22Rv1 (cell line): ENCODE results near the gene FILIP1.

Source experiments
- ZFX ChIP-seq: fragments of 450-650 bp; IDR thresholded peaks from 2 replicates; pipeline ENCODE4 v1.6.1; 2017; ENCODE audit warnings: antibody characterized with exemption, borderline replicate concordance
- TF ChIP-seq, protein P1 (sequence below): fragments of 450-650 bp; IDR thresholded peaks from 2 replicates; pipeline ENCODE4 v1.5.1; 2017; ENCODE audit warnings: mild to moderate bottlenecking

- TF ChIP-seq, protein P1, sequence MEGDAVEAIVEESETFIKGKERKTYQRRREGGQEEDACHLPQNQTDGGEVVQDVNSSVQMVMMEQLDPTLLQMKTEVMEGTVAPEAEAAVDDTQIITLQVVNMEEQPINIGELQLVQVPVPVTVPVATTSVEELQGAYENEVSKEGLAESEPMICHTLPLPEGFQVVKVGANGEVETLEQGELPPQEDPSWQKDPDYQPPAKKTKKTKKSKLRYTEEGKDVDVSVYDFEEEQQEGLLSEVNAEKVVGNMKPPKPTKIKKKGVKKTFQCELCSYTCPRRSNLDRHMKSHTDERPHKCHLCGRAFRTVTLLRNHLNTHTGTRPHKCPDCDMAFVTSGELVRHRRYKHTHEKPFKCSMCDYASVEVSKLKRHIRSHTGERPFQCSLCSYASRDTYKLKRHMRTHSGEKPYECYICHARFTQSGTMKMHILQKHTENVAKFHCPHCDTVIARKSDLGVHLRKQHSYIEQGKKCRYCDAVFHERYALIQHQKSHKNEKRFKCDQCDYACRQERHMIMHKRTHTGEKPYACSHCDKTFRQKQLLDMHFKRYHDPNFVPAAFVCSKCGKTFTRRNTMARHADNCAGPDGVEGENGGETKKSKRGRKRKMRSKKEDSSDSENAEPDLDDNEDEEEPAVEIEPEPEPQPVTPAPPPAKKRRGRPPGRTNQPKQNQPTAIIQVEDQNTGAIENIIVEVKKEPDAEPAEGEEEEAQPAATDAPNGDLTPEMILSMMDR: no peak
- TF ChIP-seq ZFX: no peak
Observed at GRCh38 chr6:75327807-75328206, 165.8 kb downstream of the FILIP1 start.
